AG09309 (cell line): ENCODE data around the gene PNMA6E.

ENCODE experiments used
- DNase-seq: peaks from one replicate; pipeline ENCODE4 v3.0.0-alpha.2; 2010; ENCODE audit warnings: low read depth
- H3K4me3 ChIP-seq: 2 replicates; pipeline ENCODE4 v1.5.1; 2011; ENCODE audit warnings: mild to moderate bottlenecking, low read depth, low read length, moderate library complexity; ENCODE audit not compliant: control insufficient read depth
- CTCF ChIP-seq: IDR thresholded peaks from 2 replicates; pipeline ENCODE4 v1.5.1; 2011; ENCODE audit warnings: mild to moderate bottlenecking, low read depth, low read length, inconsistent platforms; ENCODE audit not compliant: insufficient read depth, control insufficient read depth; ENCODE audit errors: missing control alignments

Gene PNMA6E

GRCh38 chrX:153446950-153447580 lies 45.9 kb upstream of the PNMA6E start:
- H3K4me3 ChIP-seq = no peak overlapping the region
- no peak for TF ChIP-seq CTCF
- DNase-seq = no peak

GRCh38 chrX:153446636-153446936 lies 45.4 kb upstream of the PNMA6E start:
- DNase-seq = no peak
- H3K4me3 ChIP-seq = no peak overlapping the region
- no peak for TF ChIP-seq CTCF

GRCh38 chrX:153445856-153446635 lies 44.9 kb upstream of the PNMA6E start, which contains the start of gene TREX2:
Gene TREX2 (minus strand): TSS chrX:153446056. CDS start chrX:153445430, 626 bp downstream.
- TF ChIP-seq CTCF = no peak
- DNase-seq = no peak
- no peak within 1 kb of the TSS for H3K4me3 ChIP-seq

GRCh38 chrX:153445106-153445855 lies 44.1 kb upstream of the PNMA6E start:
- DNase-seq = no peak
- TF ChIP-seq CTCF = no peak
- H3K4me3 ChIP-seq = no peak overlapping the region

GRCh38 chrX:153444333-153445011 lies 43.3 kb upstream of the PNMA6E start:
- no peak overlapping the region for H3K4me3 ChIP-seq
- no peak for TF ChIP-seq CTCF
- no peak for DNase-seq
